Small intestine (tissue), 7 donors: ENCODE data around the gene TEX261. TPM values are rescaled to one million over a fixed set of nuclear protein-coding genes. Genes with fewer than 3 reads are reported as not detected.

ENCODE experiments used
- DNase-seq, 2 donors: peaks; one replicate each; pipeline versions ENCODE4 v3.0.0 to v3.0.0-alpha.2; 2013
- FAIRE-seq: peaks from 2 replicates; lab custom pipeline; 2012; peaks lifted over from hg19 to GRCh38; lab: Jason Lieb, UNC
- H3K27ac ChIP-seq, 3 donors: one replicate each; pipeline ENCODE4 v1.5.1; 2013; ENCODE audit warnings: low read length in 2 of 3, mild to moderate bottlenecking in 2 of 3, control low read depth in 1 of 3, inconsistent platforms in 1 of 3, low read depth in 1 of 3, moderate library complexity in 1 of 3
- H3K27me3 ChIP-seq, 3 donors: one replicate each; pipeline ENCODE4 v1.6.1; 2013; ENCODE audit warnings: low read length in 3 of 3, inconsistent platforms in 1 of 3; ENCODE audit not compliant: control insufficient read depth in 3 of 3, insufficient read depth in 3 of 3
- H3K36me3 ChIP-seq, 3 donors: one replicate each; pipeline ENCODE4 v1.6.1; 2013; ENCODE audit warnings: low read length in 3 of 3, inconsistent platforms in 1 of 3, low read depth in 1 of 3, mild to moderate bottlenecking in 1 of 3, moderate library complexity in 1 of 3; ENCODE audit not compliant: control insufficient read depth in 3 of 3, insufficient read depth in 2 of 3
- H3K4me1 ChIP-seq, 3 donors: one replicate each; pipeline ENCODE4 v1.6.1; 2013; ENCODE audit warnings: low read length in 2 of 3, inconsistent platforms in 1 of 3, low read depth in 1 of 3, mild to moderate bottlenecking in 1 of 3, moderate library complexity in 1 of 3; ENCODE audit not compliant: control insufficient read depth in 3 of 3, insufficient read depth in 2 of 3
- H3K4me3 ChIP-seq, 3 donors: one replicate each; pipeline ENCODE4 v1.5.1; 2013; ENCODE audit warnings: low read length in 3 of 3, control low read depth in 1 of 3, inconsistent platforms in 1 of 3, low read depth in 1 of 3, mild to moderate bottlenecking in 1 of 3, moderate library complexity in 1 of 3
- H3K9me3 ChIP-seq, 2 donors: one replicate each; pipeline ENCODE4 v1.6.1; 2013; ENCODE audit warnings: low read depth in 1 of 2, low read length in 1 of 2; ENCODE audit not compliant: control insufficient read depth in 2 of 2, insufficient read depth in 1 of 2
- WGBS, 3 donors: extraction: QIAGEN DNeasy Blood & Tissue Kit; methylation state at CpG; one replicate each; pipeline ENCODE4 v1.1.7; 2013; 5-methylcytosine and 5-hydroxymethylcytosine counted together
- polyA plus RNA-seq, 4 donors: library from polyadenylated mRNA; stranded (reverse) in 3 of 4; unstranded in 1 of 4; fragments of 200-250 nt in 3 of 4; fragments of 120-200 nt in 1 of 4; gene quantifications; one replicate each; pipeline versions ENCODE4 v1.2.1 to v1.2.3, GENCODE V29; 2013
- donor health status: healthy with polysubstance abuse.
- donor health status: control.
- donor health status: control.
- donor health status: Bipolar disorder and iron deficiency.
- donor health status: healthy.

Gene TEX261
- polyA plus RNA-seq, 4 donors, result 9.8 to 49.8 (median 29.0) TPM

DNA sequence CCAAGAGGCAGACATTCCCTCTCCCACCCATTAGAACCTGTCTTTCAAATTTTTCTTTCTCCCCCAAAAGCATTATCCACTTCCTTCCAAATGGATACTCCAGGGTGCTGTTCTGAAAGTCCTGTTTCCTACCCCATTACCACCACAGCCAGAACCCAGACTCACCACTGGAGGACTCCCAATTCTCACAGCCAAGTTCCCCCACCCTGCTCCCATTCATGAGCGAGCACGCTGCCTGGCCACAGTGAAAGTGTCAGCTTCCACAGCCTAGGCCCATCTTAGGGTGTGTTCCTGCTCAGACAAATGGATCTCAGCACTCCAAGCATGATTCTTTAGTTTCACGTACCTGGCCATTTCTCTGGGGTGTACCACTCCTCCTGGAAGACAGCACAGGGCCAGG is 20.1 kb downstream of the TEX261 start:
- Histone ChIP-seq H3K36me3 (no peaks in the 10 kb centered on the region), H3K27me3 (no peaks in the 10 kb centered on the region), H3K4me1 (peaks cover 0 to 11% (median 0%) of the 10 kb centered on the region in 3 donors), H3K4me3 (no peak overlapping the region), H3K9me3 (no peaks in the 10 kb centered on the region), H3K27ac (no peak overlapping the region)
- no peak for FAIRE-seq
- no peak for DNase-seq
- WGBS, 3 donors, result 91 to 98% (median 95%) methylated on average over 3 of the region's 3 CpGs

DNA sequence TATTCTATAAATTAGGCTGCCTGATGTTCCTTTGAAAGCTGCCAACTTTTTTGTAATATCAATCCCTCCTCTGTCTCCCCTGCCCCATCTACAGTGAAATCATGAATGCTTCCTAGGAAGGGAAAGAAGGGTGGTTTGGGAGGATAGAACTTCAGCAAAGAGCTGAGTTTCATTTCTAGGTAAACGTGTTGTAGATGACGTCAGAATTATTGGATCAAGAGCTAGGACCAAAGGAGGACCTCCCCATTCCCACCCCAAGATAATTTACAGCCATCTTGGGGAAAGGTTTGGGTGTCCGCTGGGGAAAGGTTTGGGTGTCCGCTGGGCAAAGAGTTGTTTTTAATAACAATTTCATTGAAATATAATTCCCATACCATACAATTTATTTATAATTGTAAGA is 27.5 kb downstream of the TEX261 start:
- no peaks in the 10 kb centered on the region for H3K9me3 ChIP-seq
- no peaks in the 10 kb centered on the region for H3K36me3 ChIP-seq
- peaks cover 0 to 30% (median 6%) of the 10 kb centered on the region in 3 donors for H3K27me3 ChIP-seq
- DNase-seq, result no peak
- 57 to 66% (median 62%) methylated on average over 4 of the region's 4 CpGs for WGBS, 3 donors
- no peaks in the 10 kb centered on the region for H3K4me1 ChIP-seq
- no peak for FAIRE-seq
- H3K4me3 ChIP-seq, result no peak overlapping the region
- H3K27ac ChIP-seq, result no peak overlapping the region

DNA sequence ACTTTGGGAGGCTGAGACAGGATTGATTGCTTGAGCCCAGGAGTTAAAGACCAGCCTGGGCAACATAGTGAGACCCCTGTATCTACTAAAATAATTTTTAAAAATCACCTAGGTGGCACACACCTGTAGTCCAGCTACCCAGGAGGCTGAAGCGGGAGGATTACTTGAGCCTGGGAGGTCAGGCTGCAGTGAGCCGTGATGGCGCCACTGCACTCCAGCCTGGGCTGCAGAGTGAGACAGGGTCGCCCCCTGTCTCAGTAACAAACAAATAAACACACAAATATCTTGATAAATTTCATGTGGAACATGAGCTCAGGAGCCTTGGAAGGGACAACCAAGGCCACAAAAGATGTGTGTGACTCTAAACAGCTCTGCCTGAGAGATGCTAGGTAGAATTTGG is 28.0 kb downstream of the TEX261 start:
- Histone ChIP-seq H3K27ac (no peak overlapping the region), H3K36me3 (no peaks in the 10 kb centered on the region), H3K27me3 (peaks cover 0 to 31% (median 6%) of the 10 kb centered on the region in 3 donors), H3K9me3 (no peaks in the 10 kb centered on the region), H3K4me1 (no peaks in the 10 kb centered on the region), H3K4me3 (no peak overlapping the region)
- no peak for FAIRE-seq
- WGBS, 3 donors, result 56 to 71% (median 63%) methylated on average over 4 of the region's 4 CpGs
- no peak for DNase-seq

DNA sequence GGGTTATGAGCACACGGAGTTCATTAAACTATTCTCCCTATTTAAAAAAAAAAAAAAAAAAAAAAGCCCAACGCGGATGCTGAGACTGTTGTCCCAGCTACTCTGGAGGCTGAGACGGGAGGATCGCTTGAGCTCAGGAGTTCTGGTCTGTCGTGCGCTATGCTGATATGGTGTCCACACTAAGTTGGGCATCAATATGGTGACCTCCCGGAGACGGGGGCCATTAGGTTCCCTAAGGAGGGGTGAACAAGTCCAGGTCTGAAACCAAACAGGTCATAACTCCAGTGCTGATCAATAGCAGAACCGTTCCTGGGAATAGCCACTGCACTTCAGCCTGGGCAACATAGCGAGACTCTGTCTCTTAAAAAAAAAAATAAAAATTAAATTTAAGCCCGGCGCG is 29.2 kb downstream of the TEX261 start:
- Histone ChIP-seq H3K27me3 (peaks cover 0 to 39% (median 6%) of the 10 kb centered on the region in 3 donors), H3K4me3 (no peak overlapping the region), H3K27ac (no peak overlapping the region)

DNA sequence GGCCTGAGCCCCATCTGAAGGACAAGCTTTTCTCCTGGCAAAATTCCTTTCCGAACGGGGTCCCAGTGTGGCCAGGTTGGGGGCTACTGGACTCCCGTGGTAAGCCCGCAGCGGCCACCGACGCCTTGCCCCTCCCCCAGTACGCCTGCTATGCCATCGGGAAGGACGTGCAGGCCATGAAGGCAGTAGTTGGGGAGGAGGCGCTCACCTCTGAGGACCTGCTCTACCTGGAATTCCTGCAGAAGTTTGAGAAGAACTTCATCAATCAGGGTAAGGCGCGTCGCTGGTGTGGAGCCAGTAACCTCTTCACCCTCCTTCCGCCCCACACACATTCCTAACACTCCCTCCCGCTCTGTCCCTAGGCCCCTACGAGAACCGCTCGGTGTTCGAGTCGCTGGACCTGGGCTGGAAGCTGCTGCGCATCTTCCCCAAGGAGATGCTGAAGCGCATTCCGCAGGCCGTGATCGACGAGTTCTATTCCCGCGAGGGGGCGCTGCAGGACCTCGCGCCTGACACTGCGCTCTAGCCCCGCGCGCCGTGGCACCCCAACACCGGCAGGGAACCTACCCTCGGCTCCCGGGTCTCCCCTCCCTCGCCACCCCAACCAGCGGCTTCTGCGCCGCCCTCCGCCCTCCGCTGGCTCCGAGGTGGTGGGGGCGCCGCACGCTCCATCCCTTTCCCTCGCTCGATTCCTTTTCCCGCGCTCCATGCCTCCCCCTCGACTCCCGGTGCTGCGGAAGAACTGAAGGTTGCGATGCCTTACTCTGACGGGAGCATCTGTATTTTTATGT is 29.9 kb downstream of the TEX261 start:
- no peaks in the 10 kb centered on the region for H3K36me3 ChIP-seq
- 5% methylated on average over 58 to 59 of the region's 59 CpGs for WGBS, 3 donors
- FAIRE-seq (no peak), DNase-seq (peak; percentile 65 to 85)
- no peaks in the 10 kb centered on the region for H3K4me1 ChIP-seq
- H3K9me3 ChIP-seq, result no peaks in the 10 kb centered on the region
- H3K4me3 ChIP-seq, result peak overlapping the region in 2 of 3 donors; percentile 14 to 32
- peaks cover 0 to 41% (median 6%) of the 10 kb centered on the region in 3 donors for H3K27me3 ChIP-seq
- no peak overlapping the region for H3K27ac ChIP-seq

More for the DNA sequence above, 29.2 kb downstream of the TEX261 start:
- no peaks in the 10 kb centered on the region for H3K9me3 ChIP-seq
- FAIRE-seq, result no peak
- DNase-seq, result no peak
- H3K36me3 ChIP-seq, result no peaks in the 10 kb centered on the region
- 66 to 69% (median 67%) methylated on average over 14 of the region's 14 CpGs for WGBS, 3 donors
- no peaks in the 10 kb centered on the region for H3K4me1 ChIP-seq

DNA sequence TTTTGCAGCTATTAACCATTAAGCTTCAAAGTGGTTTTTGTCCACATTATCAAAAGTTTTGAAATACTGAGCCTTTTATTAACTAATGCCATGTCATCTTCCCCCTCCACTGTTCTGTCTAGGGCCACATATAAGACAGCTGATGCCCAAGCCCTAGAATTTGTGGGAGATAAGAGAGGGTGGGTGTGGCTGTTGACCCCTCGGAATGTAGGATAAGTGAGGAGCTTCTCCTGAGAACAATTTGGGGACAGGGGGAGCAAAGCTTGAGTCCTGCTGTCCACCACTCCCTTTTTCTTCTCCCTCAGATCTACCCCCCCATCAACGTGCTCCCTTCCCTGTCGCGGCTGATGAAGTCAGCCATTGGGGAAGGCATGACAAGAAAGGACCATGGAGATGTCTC is 30.5 kb downstream of the TEX261 start:
- Histone ChIP-seq H3K4me3 (no peak overlapping the region), H3K27ac (no peak overlapping the region), H3K4me1 (no peaks in the 10 kb centered on the region), H3K27me3 (peaks cover 0 to 41% (median 6%) of the 10 kb centered on the region in 3 donors), H3K36me3 (no peaks in the 10 kb centered on the region), H3K9me3 (no peaks in the 10 kb centered on the region)
- 66 to 70% (median 67%) methylated on average over 4 of the region's 4 CpGs for WGBS, 3 donors
- FAIRE-seq (no peak), DNase-seq (no peak)

DNA sequence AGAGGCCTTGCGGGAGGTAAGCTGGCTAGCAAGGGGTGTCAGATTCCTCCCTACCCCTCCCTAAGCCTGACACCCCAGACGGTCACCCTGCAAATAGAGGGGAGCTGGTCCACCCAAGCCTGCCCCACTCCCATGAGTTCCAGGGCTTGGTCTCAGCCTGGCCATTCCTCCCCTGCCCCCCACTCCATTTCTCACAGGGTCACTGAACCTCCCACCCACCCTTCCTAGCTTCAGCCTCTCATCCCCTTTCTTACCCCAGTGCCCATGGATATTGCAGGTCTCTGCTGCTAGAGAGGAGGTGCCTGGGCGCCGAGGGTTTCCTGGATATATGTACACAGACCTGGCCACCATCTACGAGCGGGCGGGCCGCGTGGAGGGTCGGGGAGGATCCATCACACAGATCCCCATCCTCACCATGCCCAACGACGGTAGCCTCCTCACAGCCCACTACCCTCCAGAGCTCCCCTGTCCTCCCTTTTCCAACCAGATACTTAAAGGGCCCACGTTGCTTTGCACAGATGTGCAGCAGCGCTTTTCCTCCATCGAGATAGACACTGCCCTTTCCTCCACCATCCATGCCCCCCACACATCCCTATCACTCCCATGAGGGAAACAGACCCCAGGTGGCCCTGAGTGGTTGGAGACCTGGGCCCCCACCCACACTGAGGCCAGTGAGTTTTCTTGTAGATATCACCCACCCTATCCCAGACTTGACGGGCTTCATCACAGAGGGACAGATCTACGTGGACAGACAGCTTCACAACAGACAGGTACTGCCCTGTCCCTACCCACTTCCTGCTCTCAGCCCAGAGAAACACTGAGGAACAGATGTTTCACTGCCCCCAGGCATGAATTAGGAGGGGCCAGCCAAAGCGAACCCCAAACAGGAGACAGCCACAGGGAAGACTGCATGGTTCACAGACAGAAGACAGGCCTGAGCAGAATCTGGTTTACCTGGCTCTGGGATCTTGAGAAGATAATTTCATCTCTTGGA is 31.5 kb downstream of the TEX261 start:
- H3K4me1 ChIP-seq, result peaks cover 0 to 2% (median 0%) of the 10 kb centered on the region in 3 donors
- FAIRE-seq (no peak), DNase-seq (no peak)
- no peak overlapping the region for H3K27ac ChIP-seq
- peaks cover 0 to 41% (median 6%) of the 10 kb centered on the region in 3 donors for H3K27me3 ChIP-seq
- 67 to 72% (median 70%) methylated on average over 18 of the region's 18 CpGs for WGBS, 3 donors
- H3K9me3 ChIP-seq, result no peaks in the 10 kb centered on the region
- H3K36me3 ChIP-seq, result no peaks in the 10 kb centered on the region
- no peak overlapping the region for H3K4me3 ChIP-seq

DNA sequence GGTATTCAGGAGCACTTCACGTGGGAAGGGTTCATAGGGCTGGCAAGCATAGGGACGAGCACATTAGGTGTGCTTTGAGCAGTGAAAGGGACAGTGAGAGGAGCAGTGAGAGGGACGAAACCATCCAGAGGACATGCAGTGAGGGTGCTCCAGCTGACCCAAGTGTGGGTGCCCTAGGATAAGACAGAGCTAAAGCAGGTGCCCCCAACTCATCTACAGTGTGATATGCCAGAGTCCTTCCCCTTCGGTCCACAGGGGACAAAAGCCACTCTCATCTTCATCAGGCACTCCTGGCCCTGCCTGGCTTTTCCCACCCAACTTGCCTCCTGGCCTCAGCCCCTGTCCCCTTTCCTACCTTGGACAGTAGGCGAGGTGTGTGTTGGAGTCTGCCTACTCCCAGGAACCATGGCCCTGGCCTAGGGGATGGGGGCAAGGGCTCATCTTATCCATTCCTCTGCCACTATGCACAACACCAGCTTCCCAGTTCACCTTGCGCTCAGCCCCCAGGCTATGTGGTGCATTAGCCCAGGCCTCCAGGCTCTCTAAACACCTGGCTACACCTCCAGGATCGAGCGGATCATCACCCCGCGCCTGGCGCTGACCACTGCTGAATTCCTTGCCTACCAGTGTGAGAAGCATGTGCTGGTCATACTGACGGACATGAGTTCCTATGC is 32.3 kb downstream of the TEX261 start:
- 70 to 78% (median 74%) methylated on average over 12 of the region's 12 CpGs for WGBS, 3 donors
- H3K27me3 ChIP-seq, result peaks cover 0 to 41% (median 6%) of the 10 kb centered on the region in 3 donors
- no peak overlapping the region for H3K27ac ChIP-seq
- no peak overlapping the region for H3K4me3 ChIP-seq
- no peak for FAIRE-seq
- no peak for DNase-seq
- peaks cover 0 to 4% (median 4%) of the 10 kb centered on the region in 3 donors for H3K4me1 ChIP-seq
- H3K9me3 ChIP-seq, result no peaks in the 10 kb centered on the region
- no peaks in the 10 kb centered on the region for H3K36me3 ChIP-seq
